Measurements from ENCODE around the gene PCDHGB5. TPM values are rescaled to one million over a fixed set of nuclear protein-coding genes. Genes with fewer than 3 reads are reported as not detected.
A peak's percentile ranks its signal among the peaks of the same experiment; 100 is the strongest.
"Not testable (repeated sequence)": the region's sequence is repeated elsewhere in the genome, so short reads cannot be mapped to it uniquely, and the experiment has no call there.

The PCDHGB5 gene
- total RNA-seq, 4 donors from 2014 or later = 13.3 to 27.4 (median 15.3) TPM

DNA sequence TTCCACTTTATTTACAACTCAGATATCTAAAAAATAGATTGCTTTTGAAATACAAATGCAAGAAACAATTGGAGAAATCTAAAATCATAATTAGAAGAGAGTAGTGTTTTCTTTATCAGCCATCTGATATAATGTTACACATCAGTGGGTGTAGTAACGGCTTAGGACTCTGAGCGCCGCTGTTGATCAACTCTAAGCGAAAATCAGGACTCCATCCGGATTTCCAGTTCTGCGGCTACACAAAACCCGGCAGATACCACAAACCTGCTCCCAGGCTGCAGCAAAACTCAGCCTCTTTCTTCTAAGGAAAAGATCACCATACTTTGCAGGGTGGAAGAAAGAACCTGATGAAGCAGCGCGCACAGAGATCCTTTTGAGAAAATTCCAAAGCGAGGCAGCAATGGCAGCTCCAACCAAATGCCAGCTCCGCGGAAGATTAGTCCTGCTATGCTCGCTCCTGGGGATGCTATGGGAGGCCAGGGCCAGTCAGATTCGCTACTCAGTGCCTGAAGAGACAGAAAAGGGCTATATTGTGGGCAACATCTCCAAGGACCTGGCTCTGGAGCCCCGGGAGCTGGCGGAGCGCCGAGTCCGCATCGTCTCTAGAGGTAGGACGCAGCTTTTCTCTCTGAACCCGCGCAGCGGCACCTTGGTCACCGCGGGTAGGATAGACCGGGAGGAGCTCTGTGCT lies 5.0 kb downstream of the PCDHGB5 start, which contains the start of gene PCDHGA9:
TSS of gene PCDHGA9 (plus strand) at position 226 of the 691 bp plus-strand sequence. CDS start at position 401, 175 bp downstream.
- 14% methylated on average over 23 of the region's 27 CpGs for WGBS
- TF ChIP-seq POLR2AphosphoS5 (IDR thresholded peaks at IDR 0.05) (no peak), EP300 (IDR thresholded peaks at IDR 0.05) (no peak)
- TF ChIP-seq, protein P1, sequence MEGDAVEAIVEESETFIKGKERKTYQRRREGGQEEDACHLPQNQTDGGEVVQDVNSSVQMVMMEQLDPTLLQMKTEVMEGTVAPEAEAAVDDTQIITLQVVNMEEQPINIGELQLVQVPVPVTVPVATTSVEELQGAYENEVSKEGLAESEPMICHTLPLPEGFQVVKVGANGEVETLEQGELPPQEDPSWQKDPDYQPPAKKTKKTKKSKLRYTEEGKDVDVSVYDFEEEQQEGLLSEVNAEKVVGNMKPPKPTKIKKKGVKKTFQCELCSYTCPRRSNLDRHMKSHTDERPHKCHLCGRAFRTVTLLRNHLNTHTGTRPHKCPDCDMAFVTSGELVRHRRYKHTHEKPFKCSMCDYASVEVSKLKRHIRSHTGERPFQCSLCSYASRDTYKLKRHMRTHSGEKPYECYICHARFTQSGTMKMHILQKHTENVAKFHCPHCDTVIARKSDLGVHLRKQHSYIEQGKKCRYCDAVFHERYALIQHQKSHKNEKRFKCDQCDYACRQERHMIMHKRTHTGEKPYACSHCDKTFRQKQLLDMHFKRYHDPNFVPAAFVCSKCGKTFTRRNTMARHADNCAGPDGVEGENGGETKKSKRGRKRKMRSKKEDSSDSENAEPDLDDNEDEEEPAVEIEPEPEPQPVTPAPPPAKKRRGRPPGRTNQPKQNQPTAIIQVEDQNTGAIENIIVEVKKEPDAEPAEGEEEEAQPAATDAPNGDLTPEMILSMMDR (IDR thresholded peaks at IDR 0.05) = peak in 1 of 2 donors; percentile 23
- Histone ChIP-seq H3K27me3 (peaks cover 5% of the 10 kb centered on the region), H3K36me3 (no peaks in the 10 kb centered on the region), H3K4me3 (peak within 1 kb of the TSS; percentile 30), H3K9me3 (peaks cover 63% of the 10 kb centered on the region), H3K4me1 (no peaks in the 10 kb centered on the region), H3K27ac (no peak within 1 kb of the TSS)
- DNase-seq (ENCODE audit: low spot score in 2 of 2) = no peak

DNA sequence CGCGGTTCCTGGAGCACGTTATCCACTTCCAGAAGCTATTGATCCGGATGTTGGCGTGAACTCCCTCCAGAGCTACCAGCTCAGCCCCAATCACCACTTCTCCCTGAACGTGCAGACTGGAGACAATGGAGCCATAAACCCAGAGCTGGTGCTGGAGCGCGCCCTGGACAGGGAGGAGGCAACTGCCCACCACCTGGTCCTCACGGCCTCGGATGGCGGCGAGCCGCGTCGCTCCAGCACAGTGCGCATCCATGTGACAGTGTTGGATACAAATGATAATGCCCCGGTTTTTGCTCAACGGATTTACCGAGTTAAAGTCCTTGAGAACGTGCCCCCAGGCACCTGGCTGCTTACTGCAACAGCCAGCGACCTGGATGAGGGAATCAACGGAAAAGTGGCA lies 5.6 kb downstream of the PCDHGB5 start:
- Histone ChIP-seq H3K4me3 (peak overlapping the region; percentile 30), H3K27ac (no peak overlapping the region), H3K9me3 (peaks cover 62% of the 10 kb centered on the region), H3K4me1 (no peaks in the 10 kb centered on the region), H3K27me3 (peaks cover 5% of the 10 kb centered on the region), H3K36me3 (no peaks in the 10 kb centered on the region)
- TF ChIP-seq, protein P1 (IDR thresholded peaks at IDR 0.05) = no peak
- no peak for TF ChIP-seq POLR2AphosphoS5 (IDR thresholded peaks at IDR 0.05)
- no peak for TF ChIP-seq POLR2A (IDR thresholded peaks at IDR 0.05)
- no peak for TF ChIP-seq EP300 (IDR thresholded peaks at IDR 0.05)
- WGBS = 20% methylated on average over 21 of the region's 22 CpGs
- no peak for DNase-seq (ENCODE audit: low spot score in 2 of 2)

DNA sequence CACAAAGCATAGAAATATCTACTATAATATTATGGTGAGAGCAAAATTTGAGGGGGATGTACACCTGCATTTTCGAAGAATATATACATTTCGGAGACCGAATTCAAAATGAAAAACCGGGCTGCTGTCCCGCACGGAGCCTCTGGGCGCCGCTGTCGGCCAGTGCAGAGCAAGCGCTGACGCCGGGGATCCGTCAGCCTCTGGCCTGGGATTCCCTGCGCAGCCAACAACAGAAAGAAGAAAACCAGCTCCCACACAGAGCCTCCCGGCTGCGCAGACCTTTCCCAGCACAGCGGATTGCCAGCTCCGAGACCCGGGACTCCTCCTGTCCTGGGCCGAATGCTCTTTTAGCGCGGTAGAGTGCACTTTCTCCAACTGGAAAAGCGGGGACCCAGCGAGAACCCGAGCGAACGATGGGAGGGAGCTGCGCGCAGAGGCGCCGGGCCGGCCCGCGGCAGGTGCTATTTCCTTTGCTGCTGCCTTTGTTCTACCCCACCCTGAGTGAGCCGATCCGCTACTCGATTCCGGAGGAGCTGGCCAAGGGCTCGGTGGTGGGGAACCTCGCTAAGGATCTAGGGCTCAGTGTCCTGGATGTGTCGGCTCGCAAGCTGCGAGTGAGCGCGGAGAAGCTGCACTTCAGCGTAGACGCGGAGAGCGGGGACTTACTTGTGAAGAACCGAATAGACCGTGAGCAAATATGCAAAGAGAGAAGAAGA lies 10.2 kb downstream of the PCDHGB5 start, which contains the start of gene PCDHGB6:
TSS of gene PCDHGB6 (plus strand) at position 232 of the 716 bp plus-strand sequence. CDS start at position 414, 182 bp downstream.
- TF ChIP-seq, protein P1 (IDR thresholded peaks at IDR 0.05) = peak; percentile 7 to 51
- H3K4me1 ChIP-seq; H3K36me3 ChIP-seq; DNase-seq (ENCODE audit: low spot score in 2 of 2); H3K27ac ChIP-seq; H3K27me3 ChIP-seq: not testable (repeated sequence)
- H3K9me3 ChIP-seq = peaks cover 52% of the 10 kb centered on the region
- H3K4me3 ChIP-seq = peak within 1 kb of the TSS; percentile 37
- 17% methylated on average over 34 of the region's 51 CpGs for WGBS

DNA sequence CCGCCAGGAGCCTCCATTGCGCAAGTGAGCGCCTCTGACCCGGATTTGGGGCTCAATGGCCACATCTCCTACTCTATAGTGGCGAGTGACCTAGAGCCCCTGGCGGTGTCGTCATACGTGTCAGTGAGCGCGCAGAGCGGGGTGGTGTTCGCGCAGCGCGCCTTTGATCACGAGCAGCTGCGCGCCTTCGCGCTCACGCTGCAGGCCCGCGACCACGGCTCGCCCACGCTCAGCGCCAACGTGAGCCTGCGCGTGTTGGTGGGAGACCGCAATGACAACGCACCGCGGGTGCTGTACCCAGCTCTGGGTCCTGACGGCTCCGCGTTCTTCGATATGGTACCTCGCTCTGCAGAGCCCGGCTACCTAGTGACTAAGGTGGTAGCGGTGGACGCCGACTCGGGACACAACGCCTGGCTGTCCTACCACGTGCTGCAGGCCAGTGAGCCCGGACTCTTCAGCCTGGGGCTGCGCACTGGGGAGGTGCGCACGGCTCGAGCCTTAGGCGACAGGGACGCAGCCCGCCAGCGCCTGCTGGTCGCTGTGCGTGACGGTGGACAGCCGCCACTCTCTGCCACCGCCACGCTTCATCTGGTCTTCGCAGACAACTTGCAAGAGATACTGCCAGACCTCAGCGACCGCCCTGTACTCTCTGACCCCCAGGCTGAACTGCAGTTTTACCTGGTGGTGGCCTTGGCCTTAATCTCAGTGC lies 12.0 kb downstream of the PCDHGB5 start:
- H3K9me3 ChIP-seq = peaks cover 58% of the 10 kb centered on the region
- no peaks in the 10 kb centered on the region for H3K36me3 ChIP-seq
- DNase-seq (ENCODE audit: low spot score in 2 of 2) = no peak
- H3K27ac ChIP-seq = no peak overlapping the region
- TF ChIP-seq POLR2A (IDR thresholded peaks at IDR 0.05) (no peak), POLR2AphosphoS5 (IDR thresholded peaks at IDR 0.05) (no peak), EP300 (IDR thresholded peaks at IDR 0.05) (no peak)
- TF ChIP-seq, protein P1 (IDR thresholded peaks at IDR 0.05) = no peak
- no peaks in the 10 kb centered on the region for H3K4me1 ChIP-seq
- peaks cover 3% of the 10 kb centered on the region for H3K27me3 ChIP-seq
- 34% methylated on average over 23 of the region's 64 CpGs for WGBS
- no peak overlapping the region for H3K4me3 ChIP-seq

DNA sequence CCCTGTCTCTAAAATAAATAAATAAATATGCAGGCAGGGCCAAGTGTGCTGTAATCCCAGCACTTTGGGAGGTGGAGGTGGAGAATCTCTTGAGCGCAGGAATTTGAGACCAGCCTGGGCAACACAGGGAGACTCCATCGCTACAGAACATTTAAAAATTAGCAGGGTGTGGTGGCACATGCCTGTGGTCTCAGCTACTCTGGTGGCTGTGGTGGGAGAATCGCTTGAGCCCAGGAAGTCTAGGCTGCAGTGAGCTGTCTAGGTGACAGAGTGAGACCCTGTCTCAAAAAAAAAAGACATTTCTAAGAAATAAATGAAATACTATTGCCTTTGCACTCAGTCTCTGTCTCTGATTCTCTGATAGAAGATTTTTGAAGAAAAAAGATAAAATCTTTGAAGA lies 13.8 kb downstream of the PCDHGB5 start:
- Histone ChIP-seq H3K36me3 (no peaks in the 10 kb centered on the region), H3K27me3 (peaks cover 3% of the 10 kb centered on the region), H3K4me3 (no peak overlapping the region), H3K9me3 (peaks cover 49% of the 10 kb centered on the region), H3K4me1 (no peaks in the 10 kb centered on the region), H3K27ac (no peak overlapping the region)
- TF ChIP-seq EP300 (IDR thresholded peaks at IDR 0.05) = no peak
- TF ChIP-seq, protein P1 (IDR thresholded peaks at IDR 0.05) = no peak
- no peak for DNase-seq (ENCODE audit: low spot score in 2 of 2)
- WGBS = 81% methylated on average over 3 of the region's 3 CpGs

Data from suprapubic skin (tissue), 4 donors.